Measurements from ENCODE around the gene ZMIZ1.
A peak's percentile ranks its signal among the peaks of the same experiment; 100 is the strongest.

Gene ZMIZ1

GRCh38 chr10:79155301-79156081 is 86.7 kb downstream of the ZMIZ1 start:
- no peak for DNase-seq (ENCODE audit: low spot score)

- no peak for DNase-seq (ENCODE audit: low spot score)
Measured at GRCh38 chr10:79156334-79157274, 87.8 kb downstream of the ZMIZ1 start.

GRCh38 chr10:79158004-79158340 is 89.2 kb downstream of the ZMIZ1 start:
- no peak for DNase-seq (ENCODE audit: low spot score)

GRCh38 chr10:79158402-79159097 is 89.8 kb downstream of the ZMIZ1 start:
- DNase-seq (ENCODE audit: low spot score), result no peak

- peak; percentile 79 for DNase-seq (ENCODE audit: low spot score)
Measured at GRCh38 chr10:79159141-79159651, 90.4 kb downstream of the ZMIZ1 start.

GRCh38 chr10:79159785-79160184 is 91.0 kb downstream of the ZMIZ1 start:
- peak; percentile 46 for DNase-seq (ENCODE audit: low spot score)

GRCh38 chr10:79160191-79160590 is 91.4 kb downstream of the ZMIZ1 start:
- no peak for DNase-seq (ENCODE audit: low spot score)

- DNase-seq (ENCODE audit: low spot score), result no peak
Measured at GRCh38 chr10:79161557-79161956, 92.8 kb downstream of the ZMIZ1 start.

- DNase-seq (ENCODE audit: low spot score), result no peak
Measured at GRCh38 chr10:79162022-79162421, 93.3 kb downstream of the ZMIZ1 start.

GRCh38 chr10:79162861-79163665 is 94.3 kb downstream of the ZMIZ1 start:
- peak; percentile 69 for DNase-seq (ENCODE audit: low spot score)

- no peak for DNase-seq (ENCODE audit: low spot score)
Measured at GRCh38 chr10:79163666-79163975, 94.9 kb downstream of the ZMIZ1 start.

- DNase-seq (ENCODE audit: low spot score), result no peak
Measured at GRCh38 chr10:79164075-79164474, 95.3 kb downstream of the ZMIZ1 start.

- DNase-seq (ENCODE audit: low spot score), result no peak
Measured at GRCh38 chr10:79165070-79165778, 96.5 kb downstream of the ZMIZ1 start.

- DNase-seq (ENCODE audit: low spot score), result no peak
Measured at GRCh38 chr10:79166312-79166721, 97.6 kb downstream of the ZMIZ1 start.

- no peak for DNase-seq (ENCODE audit: low spot score)
Measured at GRCh38 chr10:79166741-79167140, 98.0 kb downstream of the ZMIZ1 start.

- no peak for DNase-seq (ENCODE audit: low spot score)
Measured at GRCh38 chr10:79167537-79167936, 98.8 kb downstream of the ZMIZ1 start.

- no peak for DNase-seq (ENCODE audit: low spot score)
Measured at GRCh38 chr10:79168210-79168609, 99.4 kb downstream of the ZMIZ1 start.

GRCh38 chr10:79170226-79170752 is 101.5 kb downstream of the ZMIZ1 start:
- no peak for DNase-seq (ENCODE audit: low spot score)

- DNase-seq (ENCODE audit: low spot score), result no peak
Measured at GRCh38 chr10:79170993-79171392, 102.2 kb downstream of the ZMIZ1 start.

- no peak for DNase-seq (ENCODE audit: low spot score)
Measured at GRCh38 chr10:79171504-79171903, 102.7 kb downstream of the ZMIZ1 start.

GRCh38 chr10:79172881-79173280 is 104.1 kb downstream of the ZMIZ1 start:
- no peak for DNase-seq (ENCODE audit: low spot score)

Data from AG08396 (cell line).